ENCODE data around the gene SAMD4A. TPM values are rescaled to one million over a fixed set of nuclear protein-coding genes. Genes with fewer than 3 reads are reported as not detected.

SAMD4A gene
- polyA plus RNA-seq, 1 experiment, result 13.4 TPM

DNA sequence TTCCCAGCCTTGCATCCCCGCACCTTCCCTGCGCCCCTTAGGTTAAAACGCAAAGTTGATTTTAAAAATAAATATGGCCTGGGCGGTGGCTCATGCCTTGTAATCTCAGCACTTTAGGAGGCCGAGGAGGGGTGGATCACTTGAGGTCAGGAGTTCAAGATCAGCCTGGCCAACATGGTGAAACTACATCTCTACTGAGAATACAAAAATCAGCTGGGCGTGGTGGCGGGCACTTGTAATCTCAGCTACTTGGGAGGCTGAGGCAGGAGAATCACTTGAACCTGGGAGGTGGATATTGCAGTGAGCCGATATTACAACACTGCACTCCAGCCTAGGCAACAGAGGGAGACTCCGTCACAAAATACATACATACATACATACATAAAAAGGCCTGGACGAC, 239.7 kb downstream of the SAMD4A start:
- TF ChIP-seq, protein P1, sequence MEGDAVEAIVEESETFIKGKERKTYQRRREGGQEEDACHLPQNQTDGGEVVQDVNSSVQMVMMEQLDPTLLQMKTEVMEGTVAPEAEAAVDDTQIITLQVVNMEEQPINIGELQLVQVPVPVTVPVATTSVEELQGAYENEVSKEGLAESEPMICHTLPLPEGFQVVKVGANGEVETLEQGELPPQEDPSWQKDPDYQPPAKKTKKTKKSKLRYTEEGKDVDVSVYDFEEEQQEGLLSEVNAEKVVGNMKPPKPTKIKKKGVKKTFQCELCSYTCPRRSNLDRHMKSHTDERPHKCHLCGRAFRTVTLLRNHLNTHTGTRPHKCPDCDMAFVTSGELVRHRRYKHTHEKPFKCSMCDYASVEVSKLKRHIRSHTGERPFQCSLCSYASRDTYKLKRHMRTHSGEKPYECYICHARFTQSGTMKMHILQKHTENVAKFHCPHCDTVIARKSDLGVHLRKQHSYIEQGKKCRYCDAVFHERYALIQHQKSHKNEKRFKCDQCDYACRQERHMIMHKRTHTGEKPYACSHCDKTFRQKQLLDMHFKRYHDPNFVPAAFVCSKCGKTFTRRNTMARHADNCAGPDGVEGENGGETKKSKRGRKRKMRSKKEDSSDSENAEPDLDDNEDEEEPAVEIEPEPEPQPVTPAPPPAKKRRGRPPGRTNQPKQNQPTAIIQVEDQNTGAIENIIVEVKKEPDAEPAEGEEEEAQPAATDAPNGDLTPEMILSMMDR (IDR thresholded peaks at IDR 0.05; ENCODE audit: insufficient read depth, low read depth, low read length), result no peak
- H3K4me3 ChIP-seq (ENCODE audit: low read depth, low read length), result no peak overlapping the region
- ChIA-PET POLR2A (no interaction called here), CTCF (interaction anchor here (0.5 to 6.7 kb wide), 24 partner anchors 7 to 1413 kb away, joined by 3 to 53 read pairs (median 4); no protein-coding TSS in a partner anchor)
- H3K36me3 ChIP-seq (ENCODE audit: control insufficient read depth, insufficient read depth, low read length), result no peaks in the 10 kb centered on the region
- peaks cover 3% of the 10 kb centered on the region for H3K27me3 ChIP-seq (ENCODE audit: control insufficient read depth, insufficient read depth, low read length)
- DNase-seq (ENCODE audit: low read depth), result no peak

DNA sequence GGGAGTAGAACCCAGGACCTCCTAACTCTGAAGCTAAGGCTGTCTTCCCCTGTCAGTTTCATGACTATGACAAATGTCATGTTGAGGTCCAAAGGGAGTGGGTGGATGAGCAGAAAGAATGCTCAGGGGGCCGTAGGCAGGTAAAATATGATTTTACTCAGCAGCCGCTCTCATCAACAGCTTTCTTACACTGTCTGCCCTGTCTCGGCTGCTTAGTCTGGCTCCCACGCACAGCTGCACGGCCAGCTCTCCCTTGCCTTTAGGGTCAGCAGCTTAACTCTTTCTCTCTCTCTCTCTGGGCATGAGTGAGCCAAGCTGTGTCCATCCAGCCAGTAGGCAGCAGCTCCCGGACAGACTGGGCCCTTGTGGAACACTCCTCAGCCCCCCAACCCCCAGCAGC, 240.5 kb downstream of the SAMD4A start:
- Histone ChIP-seq H3K36me3 (ENCODE audit: control insufficient read depth, insufficient read depth, low read length) (no peaks in the 10 kb centered on the region), H3K4me3 (ENCODE audit: low read depth, low read length) (no peak overlapping the region), H3K27me3 (ENCODE audit: control insufficient read depth, insufficient read depth, low read length) (peaks cover 6% of the 10 kb centered on the region)
- POLR2A ChIA-PET, result no interaction called here
- CTCF ChIA-PET, result interaction anchor here (0.7 to 6.7 kb wide), 6 partner anchors 11 to 303 kb away, joined by 3 to 53 read pairs (median 8); no protein-coding TSS in a partner anchor
- TF ChIP-seq, protein P1 (IDR thresholded peaks at IDR 0.05; ENCODE audit: insufficient read depth, low read depth, low read length), result no peak
- DNase-seq (ENCODE audit: low read depth), result no peak

DNA sequence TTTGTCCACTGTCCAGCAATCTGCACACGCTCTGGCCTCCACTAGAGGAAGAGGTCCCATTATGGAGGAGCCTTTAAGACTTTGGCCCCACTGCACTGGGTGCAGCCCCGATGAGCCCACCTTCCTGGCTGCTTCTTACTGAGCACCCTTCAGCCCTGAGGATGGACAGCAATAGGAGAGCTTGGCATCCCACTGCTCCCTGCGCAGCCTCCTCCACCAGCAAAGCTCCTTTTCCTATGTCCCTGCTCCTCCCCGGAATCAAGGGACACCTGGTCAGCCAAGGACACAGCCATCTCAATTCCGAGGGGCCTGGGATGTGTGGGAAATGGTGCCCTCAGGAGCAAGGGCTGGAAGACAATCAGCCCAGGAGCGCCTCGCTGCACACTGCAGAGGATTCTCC, 241.0 kb downstream of the SAMD4A start:
- TF ChIP-seq, protein P1 (IDR thresholded peaks at IDR 0.05; ENCODE audit: insufficient read depth, low read depth, low read length), result no peak
- ChIA-PET POLR2A (no interaction called here), CTCF (interaction anchor here (0.7 to 6.7 kb wide), 5 partner anchors 10 to 304 kb away, joined by 3 to 53 read pairs (median 4); no protein-coding TSS in a partner anchor)
- no peaks in the 10 kb centered on the region for H3K36me3 ChIP-seq (ENCODE audit: control insufficient read depth, insufficient read depth, low read length)
- DNase-seq (ENCODE audit: low read depth), result no peak
- peaks cover 10% of the 10 kb centered on the region for H3K27me3 ChIP-seq (ENCODE audit: control insufficient read depth, insufficient read depth, low read length)
- H3K4me3 ChIP-seq (ENCODE audit: low read depth, low read length), result no peak overlapping the region

DNA sequence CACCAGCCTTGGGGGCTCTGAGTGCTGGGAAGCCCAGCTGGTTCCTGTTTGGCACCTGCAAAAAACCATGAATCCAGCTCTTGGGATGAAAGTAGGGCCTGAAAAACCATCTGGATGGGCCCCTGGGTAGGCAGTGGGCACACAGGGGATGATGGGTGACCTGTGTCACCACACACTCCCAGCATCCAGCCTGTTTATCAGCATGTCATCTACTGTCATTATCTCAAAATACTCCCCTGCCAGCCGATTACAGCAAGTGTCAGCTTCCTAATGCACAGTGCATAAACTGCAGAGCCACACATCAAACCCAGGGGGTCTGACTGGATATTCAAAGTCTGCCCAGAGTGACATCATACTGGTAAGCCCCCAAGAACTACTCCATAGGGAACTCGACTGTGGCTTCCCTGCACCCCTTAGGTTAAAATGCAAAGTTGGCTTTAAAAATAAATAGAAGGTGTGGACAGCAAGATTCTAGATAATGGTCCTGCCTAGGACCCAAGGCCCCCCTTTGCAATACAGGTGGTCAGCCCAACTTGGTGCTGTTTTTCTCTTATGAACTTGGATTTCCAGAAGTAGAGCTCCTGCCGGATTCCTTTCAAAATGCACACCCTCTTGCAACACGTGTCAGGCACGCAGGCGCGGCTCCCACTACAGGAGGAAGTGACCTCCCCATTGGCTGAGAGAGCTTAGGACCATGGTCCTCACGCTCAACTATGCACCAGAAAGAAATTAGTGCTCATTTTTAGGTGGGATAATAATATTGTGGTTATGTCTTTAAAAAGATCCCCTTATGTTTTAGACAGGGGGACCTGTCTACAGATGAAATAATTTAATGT, 241.6 kb downstream of the SAMD4A start:
- POLR2A ChIA-PET, result no interaction called here
- H3K36me3 ChIP-seq (ENCODE audit: control insufficient read depth, insufficient read depth, low read length), result no peaks in the 10 kb centered on the region
- no peak for DNase-seq (ENCODE audit: low read depth)
- TF ChIP-seq, protein P1 (IDR thresholded peaks at IDR 0.05; ENCODE audit: insufficient read depth, low read depth, low read length), result no peak
- H3K27me3 ChIP-seq (ENCODE audit: control insufficient read depth, insufficient read depth, low read length), result peaks cover 9% of the 10 kb centered on the region
- no peak overlapping the region for H3K4me3 ChIP-seq (ENCODE audit: low read depth, low read length)
- CTCF ChIA-PET, result interaction anchor here (1.1 to 6.7 kb wide), 3 partner anchors 10 to 244 kb away, joined by 4 to 53 read pairs (median 13); no protein-coding TSS in a partner anchor

DNA sequence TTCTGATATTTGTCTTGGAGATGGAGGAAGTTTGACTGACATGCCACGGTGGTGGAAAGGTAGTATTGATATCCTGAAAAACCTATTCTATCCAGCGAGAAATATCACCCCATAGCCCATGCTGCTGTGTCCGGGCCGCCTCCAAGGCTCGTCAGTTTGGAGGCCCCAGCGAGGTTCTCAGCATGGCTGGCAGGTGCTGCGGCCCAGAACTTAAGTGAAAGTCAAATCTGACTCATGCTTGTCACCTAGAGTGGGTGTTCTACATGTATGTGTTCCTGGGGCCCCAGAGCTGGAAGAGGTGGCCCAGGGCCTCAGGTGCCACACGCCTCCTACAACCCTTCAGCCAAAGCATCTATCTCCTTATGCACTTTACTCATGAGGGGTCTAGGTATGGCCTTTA, 242.8 kb downstream of the SAMD4A start:
- DNase-seq (ENCODE audit: low read depth), result no peak
- Histone ChIP-seq H3K36me3 (ENCODE audit: control insufficient read depth, insufficient read depth, low read length) (no peaks in the 10 kb centered on the region), H3K27me3 (ENCODE audit: control insufficient read depth, insufficient read depth, low read length) (peaks cover 9% of the 10 kb centered on the region), H3K4me3 (ENCODE audit: low read depth, low read length) (no peak overlapping the region)
- POLR2A ChIA-PET, result no interaction called here
- TF ChIP-seq, protein P1 (IDR thresholded peaks at IDR 0.05; ENCODE audit: insufficient read depth, low read depth, low read length), result no peak
- CTCF ChIA-PET, result interaction anchor here (6.7 kb wide), 1 partner anchor 8 kb away, joined by 53 read pairs; no protein-coding TSS in a partner anchor

All from BJ (cell line).